HepG2 (cell line): ENCODE measurements around the gene PGAP3. TPM values are rescaled to one million over a fixed set of nuclear protein-coding genes. Genes with fewer than 3 reads are reported as not detected.
A peak's percentile ranks its signal among the peaks of the same experiment; 100 is the strongest.

Source experiments
- ARNTL ChIP-seq: sonication (generic); formaldehyde crosslinking; IDR thresholded peaks from 2 replicates; pipeline ENCODE4 v1.4.0; 2020; ENCODE audit warnings: mild to moderate bottlenecking, missing genetic modification reagents
- ATF3 ChIP-seq: sonication (generic); formaldehyde crosslinking; IDR thresholded peaks from 2 replicates; pipeline ENCODE4 v1.4.0; 2020; ENCODE audit warnings: missing genetic modification reagents
- BCL3 ChIP-seq: sonication (generic); formaldehyde crosslinking; IDR thresholded peaks from 2 replicates; pipeline ENCODE4 v1.5.1; 2020; ENCODE audit warnings: mild to moderate bottlenecking, missing genetic modification reagents, moderate library complexity
- CHD2 ChIP-seq: IDR thresholded peaks from 2 replicates; pipeline ENCODE4 v1.6.1; 2011; ENCODE audit warnings: low read depth, low read length, improper control_type of control experiment
- CREBL2 ChIP-seq: sonication (generic); formaldehyde crosslinking; IDR thresholded peaks from 2 replicates; pipeline ENCODE4 v1.8.1; 2023; ENCODE audit warnings: missing genetic modification reagents, mild to moderate bottlenecking, borderline replicate concordance
- FOXJ3 ChIP-seq: sonication (generic); formaldehyde crosslinking; IDR thresholded peaks from 2 replicates; pipeline ENCODE4 v1.4.0; 2020; ENCODE audit warnings: missing genetic modification reagents, mild to moderate bottlenecking, borderline replicate concordance
- HES4 ChIP-seq: sonication (generic); formaldehyde crosslinking; IDR thresholded peaks from 2 replicates; pipeline ENCODE4 v1.9.0; 2021; ENCODE audit warnings: mild to moderate bottlenecking, missing genetic modification reagents, borderline replicate concordance
- LRRFIP1 ChIP-seq: sonication (generic); formaldehyde crosslinking; conservative IDR thresholded peaks from 2 replicates; pipeline ENCODE4 v1.4.0; 2020; ENCODE audit warnings: missing genetic modification reagents
- MXD4 ChIP-seq: IDR thresholded peaks from 2 replicates; pipeline ENCODE4 v1.6.1; 2016; ENCODE audit warnings: mild to moderate bottlenecking, missing biosample characterization, missing genetic modification reagents
- NR2F6 ChIP-seq, 2 experiments: IDR thresholded peaks; 2 replicates each; pipeline ENCODE4 v1.6.1; 2016; ENCODE audit warnings: antibody characterized with exemption in 1 of 2, mild to moderate bottlenecking in 1 of 2
- PCBP2 ChIP-seq: fragments of 200-400 bp; formaldehyde crosslinking; optimal IDR thresholded peaks from 2 replicates; pipeline ENCODE3; 2018; ENCODE audit warnings: low read length, low read depth; ENCODE audit not compliant: poor library complexity, severe bottlenecking
- RXRA ChIP-seq: sonication (generic); formaldehyde crosslinking; IDR thresholded peaks from 2 replicates; pipeline ENCODE4 v1.5.1; 2020; ENCODE audit warnings: missing genetic modification reagents
- SAP130 ChIP-seq: IDR thresholded peaks from 2 replicates; pipeline ENCODE4 v1.6.1; 2016; ENCODE audit warnings: low read depth
- ZNF230 ChIP-seq: sonication (generic); formaldehyde crosslinking; IDR thresholded peaks from 2 replicates; pipeline ENCODE4 v1.4.0; 2020; ENCODE audit warnings: mild to moderate bottlenecking, missing genetic modification reagents
- ZNF687 ChIP-seq: sonication (generic); formaldehyde crosslinking; IDR thresholded peaks from 2 replicates; pipeline ENCODE4 v1.5.1; 2020; ENCODE audit warnings: mild to moderate bottlenecking, missing genetic modification reagents, moderate library complexity
- ZNF691 ChIP-seq: sonication (generic); formaldehyde crosslinking; IDR thresholded peaks from 2 replicates; pipeline ENCODE4 v1.4.0; 2020; ENCODE audit warnings: missing genetic modification reagents, low read depth, mild to moderate bottlenecking, borderline replicate concordance
- ZNF775 ChIP-seq: sonication (generic); formaldehyde crosslinking; IDR thresholded peaks from 2 replicates; pipeline ENCODE4 v1.4.0; 2020; ENCODE audit warnings: missing genetic modification reagents, mild to moderate bottlenecking, moderate library complexity, borderline replicate concordance
- ZNF839 ChIP-seq: sonication (generic); formaldehyde crosslinking; IDR thresholded peaks from 2 replicates; pipeline ENCODE4 v1.4.0; 2020; ENCODE audit warnings: missing genetic modification reagents, mild to moderate bottlenecking, borderline replicate concordance
- ZSCAN12 ChIP-seq: sonication (generic); formaldehyde crosslinking; IDR thresholded peaks from 2 replicates; pipeline ENCODE4 v1.9.0; 2021; ENCODE audit warnings: mild to moderate bottlenecking, missing genetic modification reagents
- polyA plus RNA-seq, 8 experiments: library from polyadenylated mRNA; depleted of rRNA in 3 of 8; stranded (reverse) in 7 of 8; unstranded in 1 of 8; fragments of >200 nt; fragmentation: Illumina TruSeq in 4 of 8; extraction: Trizol in 4 of 8; gene quantifications; 2 replicates each; pipeline versions ENCODE4 v1.2.1 to v1.2.3, GENCODE V29; 2011 to 2016; ENCODE audit warnings: low read depth in 4 of 8, missing spikeins in 1 of 8, mixed read lengths in 1 of 8; ENCODE audit not compliant: insufficient read depth in 1 of 8
- total RNA-seq, 5 experiments: library from RNA; depleted of rRNA; stranded (reverse); fragments of >200 nt; fragmentation: Illumina TruSeq; extraction: Trizol; gene quantifications; 2 replicates each; pipeline ENCODE4 v1.2.3, GENCODE V29; 2016; ENCODE audit warnings: low read depth in 1 of 5

Gene PGAP3
- total and polyA plus RNA-seq, 2 of the 13 experiments (the other 11 are each of a cell fraction or from before 2014, with no cell fraction given), result 11.9 to 14.6 TPM

- TF ChIP-seq BCL3 (CRISPR knock-in tag), result 0 out of 2 replicates have a peak, but pooled peaks have one; percentile 55
- peak; percentile 33; the same call in 1 of the 2 replicates for TF ChIP-seq CREBL2
- TF ChIP-seq ZSCAN12 (CRISPR knock-in tag), result no peak
- no peak for TF ChIP-seq PCBP2
- no peak for TF ChIP-seq CHD2
- peak; percentile 71 for TF ChIP-seq SAP130 (CRISPR knock-in tag)
- no peak for TF ChIP-seq ZNF839 (CRISPR knock-in tag)
- peak; percentile 33; the same call in 1 of the 2 replicates for TF ChIP-seq MXD4 (CRISPR knock-in tag)
- TF ChIP-seq ZNF775 (CRISPR knock-in tag), result no peak
- TF ChIP-seq LRRFIP1 (CRISPR knock-in tag), result no peak
- 0 out of 2 replicates have a peak, but pooled peaks have one; percentile 17 for TF ChIP-seq RXRA
- no peak for TF ChIP-seq ATF3 (CRISPR knock-in tag)
- no peak for TF ChIP-seq ZNF230 (CRISPR knock-in tag)
- TF ChIP-seq FOXJ3 (CRISPR knock-in tag), result no peak
- 0 out of 2 replicates have a peak, but pooled peaks have one; percentile 59 for TF ChIP-seq ZNF691 (CRISPR knock-in tag)
- no peak for TF ChIP-seq HES4 (CRISPR knock-in tag)
- TF ChIP-seq ZNF687 (CRISPR knock-in tag), result peak; percentile 69
- TF ChIP-seq NR2F6 (IDR thresholded peaks at IDR 0.05), result no peak
- peak; percentile 14; the same call in 1 of the 2 replicates for TF ChIP-seq NR2F6 (CRISPR knock-in tag; IDR thresholded peaks at IDR 0.05)
- 0 out of 2 replicates have a peak, but pooled peaks have one; percentile 41 for TF ChIP-seq ARNTL (CRISPR knock-in tag)
Measured at GRCh38 chr17:39652587-39653315, 35.1 kb downstream of the PGAP3 start (continued).
